ENCODE data around the gene CCDC8. TPM values are rescaled to one million over a fixed set of nuclear protein-coding genes. Genes with fewer than 3 reads are reported as not detected.

Gene CCDC8
- total and polyA plus RNA-seq, 9 donors = 20.1 to 82.6 (median 59.5) TPM

DNA sequence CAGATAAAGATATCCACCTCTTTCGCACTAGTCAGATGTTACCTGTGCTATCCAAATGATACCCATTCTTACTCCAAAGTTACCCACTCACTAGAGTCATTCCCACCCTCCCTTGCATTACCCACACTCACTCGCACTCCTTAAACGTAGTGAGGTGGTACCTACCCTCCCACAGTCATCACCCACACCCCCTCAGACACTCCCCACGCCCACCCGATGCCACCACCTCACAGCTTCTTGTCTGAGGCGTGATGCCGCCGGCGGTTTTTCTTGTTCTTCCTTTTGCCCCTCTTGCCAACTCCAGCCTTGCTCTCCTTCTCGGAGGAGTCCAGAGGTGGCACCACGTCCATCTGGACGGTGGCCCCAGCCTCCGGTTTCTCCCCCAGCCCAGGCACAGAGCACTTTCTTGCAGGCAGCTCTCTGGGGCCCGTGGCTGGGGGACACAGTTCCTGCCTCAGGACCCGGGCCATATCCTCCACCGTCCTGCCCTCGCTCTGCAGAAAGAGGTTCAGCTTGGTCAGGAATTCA is 14.2 kb upstream of the CCDC8 start:
- WGBS, 3 donors = 87 to 90% (median 90%) methylated on average over 17 of the region's 17 CpGs
- no peaks in the 10 kb centered on the region for H3K27me3 ChIP-seq
- no peak overlapping the region for H3K27ac ChIP-seq
- H3K36me3 ChIP-seq = no peaks in the 10 kb centered on the region
- intact Hi-C loops (cut with DNase I) = no loop called here
- DNase-seq = no peak
- peaks cover 5% of the 10 kb centered on the region for H3K4me1 ChIP-seq (ENCODE audit: insufficient read depth)
- TF ChIP-seq EP300 (IDR thresholded peaks at IDR 0.05) (no peak), POLR2A (IDR thresholded peaks at IDR 0.05) (no peak)
- TF ChIP-seq, protein P1, sequence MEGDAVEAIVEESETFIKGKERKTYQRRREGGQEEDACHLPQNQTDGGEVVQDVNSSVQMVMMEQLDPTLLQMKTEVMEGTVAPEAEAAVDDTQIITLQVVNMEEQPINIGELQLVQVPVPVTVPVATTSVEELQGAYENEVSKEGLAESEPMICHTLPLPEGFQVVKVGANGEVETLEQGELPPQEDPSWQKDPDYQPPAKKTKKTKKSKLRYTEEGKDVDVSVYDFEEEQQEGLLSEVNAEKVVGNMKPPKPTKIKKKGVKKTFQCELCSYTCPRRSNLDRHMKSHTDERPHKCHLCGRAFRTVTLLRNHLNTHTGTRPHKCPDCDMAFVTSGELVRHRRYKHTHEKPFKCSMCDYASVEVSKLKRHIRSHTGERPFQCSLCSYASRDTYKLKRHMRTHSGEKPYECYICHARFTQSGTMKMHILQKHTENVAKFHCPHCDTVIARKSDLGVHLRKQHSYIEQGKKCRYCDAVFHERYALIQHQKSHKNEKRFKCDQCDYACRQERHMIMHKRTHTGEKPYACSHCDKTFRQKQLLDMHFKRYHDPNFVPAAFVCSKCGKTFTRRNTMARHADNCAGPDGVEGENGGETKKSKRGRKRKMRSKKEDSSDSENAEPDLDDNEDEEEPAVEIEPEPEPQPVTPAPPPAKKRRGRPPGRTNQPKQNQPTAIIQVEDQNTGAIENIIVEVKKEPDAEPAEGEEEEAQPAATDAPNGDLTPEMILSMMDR (IDR thresholded peaks at IDR 0.05) = no peak
- H3K9me3 ChIP-seq = no peaks in the 10 kb centered on the region
- no peak overlapping the region for H3K4me3 ChIP-seq

DNA sequence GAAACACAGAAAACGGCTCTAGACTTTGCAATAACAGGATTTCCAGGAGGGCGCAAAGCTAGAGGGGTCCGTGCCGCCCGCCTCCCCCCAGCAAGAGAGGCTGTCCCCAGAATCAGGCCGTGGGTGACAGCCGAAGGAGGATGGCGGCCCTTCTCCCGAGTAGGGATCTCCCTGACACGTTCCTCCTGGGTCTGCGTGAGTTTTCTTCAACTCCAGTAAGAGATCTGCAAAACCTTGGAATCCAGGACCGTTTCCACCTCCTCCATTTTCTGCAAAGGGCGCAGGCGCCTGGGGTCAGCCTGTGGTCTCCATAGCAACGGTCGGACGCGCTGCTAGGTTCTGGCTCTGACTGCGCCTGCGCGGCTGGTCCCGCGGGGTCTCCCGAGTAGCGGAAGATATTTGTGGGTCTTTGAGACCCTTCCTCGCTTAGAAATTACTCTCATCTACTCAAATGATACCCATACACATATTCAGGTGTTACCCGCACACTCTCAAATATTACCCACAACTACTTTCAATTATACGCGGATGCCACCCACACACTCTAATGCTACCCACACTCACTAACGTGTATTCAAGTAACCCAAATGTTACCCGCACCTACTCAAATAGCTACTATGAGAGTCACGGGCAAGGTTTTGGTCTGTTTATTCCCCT is 13.3 kb upstream of the CCDC8 start:
- no peaks in the 10 kb centered on the region for H3K9me3 ChIP-seq
- peak overlapping the region; percentile 44 for H3K4me3 ChIP-seq
- H3K4me1 ChIP-seq (ENCODE audit: insufficient read depth) = peaks cover 5% of the 10 kb centered on the region
- peak overlapping the region; percentile 17 to 79 for H3K27ac ChIP-seq
- intact Hi-C loops (cut with DNase I) = no loop called here
- WGBS, 3 donors = 1 to 2% (median 1%) methylated on average over 32 of the region's 32 CpGs
- H3K27me3 ChIP-seq = no peaks in the 10 kb centered on the region
- DNase-seq = peak; percentile 85 to 92 (median 90)
- TF ChIP-seq EP300 (IDR thresholded peaks at IDR 0.05) = no peak
- no peak for TF ChIP-seq POLR2A (IDR thresholded peaks at IDR 0.05)
- TF ChIP-seq, protein P1 (IDR thresholded peaks at IDR 0.05) = no peak
- H3K36me3 ChIP-seq = no peaks in the 10 kb centered on the region

DNA sequence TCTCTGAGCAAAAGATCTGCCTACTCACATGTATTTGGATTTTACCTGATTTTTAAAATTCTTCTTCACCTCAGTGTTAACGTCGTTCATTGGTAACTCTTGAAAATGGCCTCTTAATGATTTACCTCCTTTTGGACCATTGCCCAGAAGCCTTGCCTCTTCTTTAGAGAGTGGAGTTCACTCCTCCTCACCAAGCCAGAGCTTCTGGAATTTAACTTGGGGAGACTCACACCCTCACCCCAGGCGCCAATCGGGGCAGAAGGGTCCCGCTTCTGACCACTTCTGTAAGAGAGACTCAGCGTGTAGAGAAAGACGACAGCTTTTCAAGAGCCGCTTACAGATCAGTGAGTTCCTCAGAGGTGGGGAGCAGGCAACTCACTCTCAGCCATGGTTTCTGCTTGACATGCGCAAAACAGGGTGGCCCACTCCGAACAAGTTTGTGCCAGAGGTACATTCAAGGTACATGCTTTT is 12.7 kb upstream of the CCDC8 start:
- Histone ChIP-seq H3K36me3 (no peaks in the 10 kb centered on the region), H3K4me1 (ENCODE audit: insufficient read depth) (peaks cover 5% of the 10 kb centered on the region), H3K4me3 (peak overlapping the region; percentile 44), H3K9me3 (no peaks in the 10 kb centered on the region), H3K27ac (peak overlapping the region; percentile 17 to 79), H3K27me3 (no peaks in the 10 kb centered on the region)
- no peak for TF ChIP-seq EP300 (IDR thresholded peaks at IDR 0.05)
- TF ChIP-seq POLR2A (IDR thresholded peaks at IDR 0.05) = no peak
- TF ChIP-seq, protein P1 (IDR thresholded peaks at IDR 0.05) = no peak
- peak in 1 of 5 donors; percentile 27 for DNase-seq
- intact Hi-C loops (cut with DNase I) = no loop called here
- 2 to 4% (median 4%) methylated on average over 10 of the region's 10 CpGs for WGBS, 3 donors

DNA sequence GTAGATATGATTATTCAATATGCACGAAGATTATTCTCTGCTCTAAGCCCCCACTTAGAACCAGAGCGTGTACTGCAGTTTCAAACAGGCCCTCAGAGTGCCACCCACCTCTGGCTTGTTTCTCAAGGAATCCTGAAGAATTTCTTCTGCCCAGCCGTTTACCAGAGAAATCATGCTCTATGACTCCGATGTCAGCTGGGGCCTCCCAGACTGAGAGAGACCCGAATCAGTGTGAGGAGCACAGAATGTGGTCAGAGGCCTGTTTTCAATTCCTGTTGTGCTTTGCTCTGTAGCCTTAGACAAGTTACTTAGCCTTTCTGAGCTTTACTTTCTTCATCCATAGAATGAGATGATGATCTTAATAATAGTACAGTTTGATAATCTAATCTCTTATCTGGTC is 9.8 kb upstream of the CCDC8 start:
- peak in 1 of 5 donors; percentile 3 for DNase-seq
- no peak overlapping the region for H3K27ac ChIP-seq
- H3K9me3 ChIP-seq = no peaks in the 10 kb centered on the region
- intact Hi-C loops (cut with DNase I) = no loop called here
- H3K4me1 ChIP-seq (ENCODE audit: insufficient read depth) = no peaks in the 10 kb centered on the region
- 59 to 75% (median 64%) methylated on average over 5 of the region's 5 CpGs for WGBS, 3 donors
- no peaks in the 10 kb centered on the region for H3K36me3 ChIP-seq
- TF ChIP-seq, protein P1 (IDR thresholded peaks at IDR 0.05) = no peak
- TF ChIP-seq POLR2A (IDR thresholded peaks at IDR 0.05) (no peak), EP300 (IDR thresholded peaks at IDR 0.05) (no peak)
- H3K4me3 ChIP-seq = no peak overlapping the region
- no peaks in the 10 kb centered on the region for H3K27me3 ChIP-seq
